Thoracic aorta (tissue), 2 donors: Measurements from ENCODE around the gene CHST11. TPM values are rescaled to one million over a fixed set of nuclear protein-coding genes. Genes with fewer than 3 reads are reported as not detected.

Experiments
- ATAC-seq: fragments of 150-250 bp; one replicate; pipeline ENCODE4 v1.8.0; 2017; ENCODE audit warnings: low read depth; ENCODE audit not compliant: insufficient number of reproducible peaks, low FRiP score
- DNase-seq: peaks from one replicate; pipeline ENCODE4 v3.0.0-alpha.2; 2020; ENCODE audit warnings: low spot score
- H3K27ac ChIP-seq, 2 donors: fragments of 200-600 bp; sonication (generic); 1 replicate in 1 of 2; 2 replicates in 1 of 2; pipeline ENCODE4 v1.5.1; 2016; ENCODE audit warnings: mild to moderate bottlenecking in 2 of 2, moderate library complexity in 2 of 2
- H3K27me3 ChIP-seq: fragments of 200-600 bp; sonication (generic); replicated peaks from 2 replicates; pipeline ENCODE4 v1.6.0; 2016; ENCODE audit warnings: mild to moderate bottlenecking; ENCODE audit not compliant: insufficient read depth
- H3K36me3 ChIP-seq: fragments of 200-600 bp; sonication (generic); one replicate; pipeline ENCODE4 v1.5.1; 2016
- H3K4me1 ChIP-seq, 2 donors: fragments of 200-600 bp; sonication (generic); 1 replicate in 1 of 2; 2 replicates in 1 of 2; pipeline versions ENCODE4 v1.5.1 to v1.6.0; 2016; ENCODE audit warnings: low read depth in 2 of 2, mild to moderate bottlenecking in 1 of 2; ENCODE audit not compliant: control insufficient read depth in 1 of 2
- H3K4me3 ChIP-seq: fragments of 200-600 bp; sonication (generic); 2 replicates; pipeline ENCODE4 v1.5.1; 2016; ENCODE audit warnings: mild to moderate bottlenecking
- H3K9me3 ChIP-seq: fragments of 200-600 bp; sonication (generic); 2 replicates; pipeline ENCODE4 v1.5.1; 2016
- CTCF ChIP-seq: fragments of 200-600 bp; sonication (generic); IDR thresholded peaks from one replicate; pipeline ENCODE4 v1.5.1; 2019; ENCODE audit warnings: antibody characterized with exemption
- total RNA-seq, 2 donors: library from RNA; depleted of rRNA; stranded (reverse); fragments of >200 nt; gene quantifications; one replicate each; pipeline versions ENCODE4 v1.1.0 to v1.2.3, GENCODE V29; 2016

The CHST11 gene
- total RNA-seq, 2 donors from 2014 or later: 41.9 to 79.3 TPM

- no peak for TF ChIP-seq CTCF
- Histone ChIP-seq H3K27me3 (no peaks in the 10 kb centered on the region), H3K27ac (peak overlapping the region; percentile 49 to 83), H3K9me3 (no peaks in the 10 kb centered on the region), H3K36me3 (no peaks in the 10 kb centered on the region), H3K4me3 (no peak overlapping the region), H3K4me1 (peaks cover 15 to 29% of the 10 kb centered on the region in 2 donors)
- DNase-seq: no peak
- no peak for ATAC-seq
These were observed 109.0 kb downstream of the CHST11 start for GRCh38 chr12:104565606-104566243.

- Histone ChIP-seq H3K4me1 (peaks cover 15 to 29% of the 10 kb centered on the region in 2 donors), H3K4me3 (no peak overlapping the region), H3K9me3 (no peaks in the 10 kb centered on the region), H3K27me3 (no peaks in the 10 kb centered on the region), H3K36me3 (no peaks in the 10 kb centered on the region), H3K27ac (peak overlapping the region; percentile 49 to 83)
- DNase-seq: no peak
- no peak for ATAC-seq
- no peak for TF ChIP-seq CTCF
These were observed 109.7 kb downstream of the CHST11 start for GRCh38 chr12:104566244-104566993.

GRCh38 chr12:104567832-104568486 lies 111.2 kb downstream of the CHST11 start:
- H3K4me1 ChIP-seq: peaks cover 15 to 29% of the 10 kb centered on the region in 2 donors
- no peak overlapping the region for H3K4me3 ChIP-seq
- H3K27me3 ChIP-seq: no peaks in the 10 kb centered on the region
- no peak overlapping the region for H3K27ac ChIP-seq
- ATAC-seq: no peak
- no peak for DNase-seq
- TF ChIP-seq CTCF: no peak
- H3K9me3 ChIP-seq: no peaks in the 10 kb centered on the region
- H3K36me3 ChIP-seq: no peaks in the 10 kb centered on the region

GRCh38 chr12:104568487-104568868 lies 111.7 kb downstream of the CHST11 start:
- Histone ChIP-seq H3K4me3 (no peak overlapping the region), H3K9me3 (no peaks in the 10 kb centered on the region), H3K4me1 (peaks cover 15 to 29% of the 10 kb centered on the region in 2 donors), H3K36me3 (no peaks in the 10 kb centered on the region), H3K27me3 (no peaks in the 10 kb centered on the region), H3K27ac (no peak overlapping the region)
- ATAC-seq: no peak
- DNase-seq: no peak
- TF ChIP-seq CTCF: no peak

GRCh38 chr12:104568935-104569334 lies 112.2 kb downstream of the CHST11 start:
- Histone ChIP-seq H3K36me3 (no peaks in the 10 kb centered on the region), H3K4me1 (peaks cover 15 to 29% of the 10 kb centered on the region in 2 donors), H3K27me3 (no peaks in the 10 kb centered on the region), H3K9me3 (no peaks in the 10 kb centered on the region), H3K27ac (no peak overlapping the region), H3K4me3 (no peak overlapping the region)
- no peak for ATAC-seq
- TF ChIP-seq CTCF: no peak
- DNase-seq: no peak
